Muscle of leg (tissue), 11 donors: ENCODE data around the gene GDPD3. TPM values are rescaled to one million over a fixed set of nuclear protein-coding genes. Genes with fewer than 3 reads are reported as not detected.
"Not testable (repeated sequence)": the region's sequence is repeated elsewhere in the genome, so short reads cannot be mapped to it uniquely, and the experiment has no call there.

ENCODE experiments used
- DNase-seq: peaks from one replicate; pipeline ENCODE4 v3.0.0; 2013
- H3K27ac ChIP-seq: one replicate; pipeline ENCODE4 v1.5.1; 2013; ENCODE audit warnings: mild to moderate bottlenecking, low read length, control low read depth
- H3K27me3 ChIP-seq: one replicate; pipeline ENCODE4 v1.6.1; 2013; ENCODE audit warnings: low read length; ENCODE audit not compliant: control insufficient read depth, insufficient read depth
- H3K36me3 ChIP-seq: one replicate; pipeline ENCODE4 v1.6.1; 2013; ENCODE audit warnings: low read length; ENCODE audit not compliant: control insufficient read depth, insufficient read depth
- H3K4me1 ChIP-seq: one replicate; pipeline ENCODE4 v1.6.1; 2013; ENCODE audit warnings: low read length; ENCODE audit not compliant: control insufficient read depth, insufficient read depth
- H3K4me3 ChIP-seq: one replicate; pipeline ENCODE4 v1.5.1; 2013; ENCODE audit warnings: low read length, control low read depth
- H3K9me3 ChIP-seq: replicated peaks from 2 replicates; pipeline ENCODE4 v1.6.1; 2013; ENCODE audit warnings: low read depth, low read length; ENCODE audit not compliant: control insufficient read depth
- WGBS: methylation state at CpG from one replicate; pipeline ENCODE4 v1.1.5; 2013; ENCODE audit warnings: missing lambda C conversion rate; ENCODE audit not compliant: insufficient coverage; 5-methylcytosine and 5-hydroxymethylcytosine counted together
- polyA plus RNA-seq, 8 donors: library from polyadenylated mRNA; unstranded; fragments of 120-200 nt; gene quantifications; one replicate each; pipeline versions ENCODE4 v1.2.1 to v1.2.3, GENCODE V29; 2013; ENCODE audit warnings: inconsistent platforms in 1 of 8, low replicate concordance in 1 of 8; ENCODE audit not compliant: insufficient read length in 8 of 8, insufficient read depth in 1 of 8
- total RNA-seq: library from RNA; stranded (reverse); fragments of 120-200 nt; gene quantifications from one replicate; pipeline ENCODE4 v1.2.4, GENCODE V29; 2013

GDPD3 gene
- total and polyA plus RNA-seq, 9 donors: 3.3 to 8.7 (median 6.0) TPM

GRCh38 chr16:30125690-30126089 is 12.4 kb upstream of the GDPD3 start:
- H3K27me3 ChIP-seq, DNase-seq, H3K9me3 ChIP-seq, H3K36me3 ChIP-seq, H3K4me3 ChIP-seq, H3K27ac ChIP-seq: not testable (repeated sequence)
- peaks cover 18% of the 10 kb centered on the region for H3K4me1 ChIP-seq
- WGBS: 85% methylated on average over 5 of the region's 9 CpGs

DNA sequence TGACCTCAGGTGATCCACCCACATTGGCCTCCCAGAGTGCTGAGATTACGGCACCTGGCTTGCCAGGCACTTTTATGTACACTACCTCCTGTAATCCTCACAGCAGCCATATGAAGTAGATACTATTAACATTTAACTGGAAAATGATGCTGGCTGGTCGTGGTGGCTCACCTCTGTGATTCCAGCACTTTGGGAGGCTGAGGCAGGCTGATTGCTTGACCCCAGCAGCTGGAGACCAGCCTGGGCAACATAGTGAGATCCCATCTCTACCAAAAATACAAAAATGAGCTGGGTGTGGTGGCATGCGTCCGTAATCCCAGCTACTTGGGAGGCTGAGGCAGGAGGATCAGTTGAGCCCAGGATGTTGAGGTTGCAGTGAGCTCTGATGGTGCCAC is 11.6 kb upstream of the GDPD3 start:
- no peak for DNase-seq
- no peaks in the 10 kb centered on the region for H3K9me3 ChIP-seq
- no CpG with 5 or more reads among the region's 4 CpGs for WGBS
- H3K4me1 ChIP-seq: peaks cover 22% of the 10 kb centered on the region
- peaks cover 13% of the 10 kb centered on the region for H3K36me3 ChIP-seq
- no peak overlapping the region for H3K27ac ChIP-seq
- no peak overlapping the region for H3K4me3 ChIP-seq
- no peaks in the 10 kb centered on the region for H3K27me3 ChIP-seq

DNA sequence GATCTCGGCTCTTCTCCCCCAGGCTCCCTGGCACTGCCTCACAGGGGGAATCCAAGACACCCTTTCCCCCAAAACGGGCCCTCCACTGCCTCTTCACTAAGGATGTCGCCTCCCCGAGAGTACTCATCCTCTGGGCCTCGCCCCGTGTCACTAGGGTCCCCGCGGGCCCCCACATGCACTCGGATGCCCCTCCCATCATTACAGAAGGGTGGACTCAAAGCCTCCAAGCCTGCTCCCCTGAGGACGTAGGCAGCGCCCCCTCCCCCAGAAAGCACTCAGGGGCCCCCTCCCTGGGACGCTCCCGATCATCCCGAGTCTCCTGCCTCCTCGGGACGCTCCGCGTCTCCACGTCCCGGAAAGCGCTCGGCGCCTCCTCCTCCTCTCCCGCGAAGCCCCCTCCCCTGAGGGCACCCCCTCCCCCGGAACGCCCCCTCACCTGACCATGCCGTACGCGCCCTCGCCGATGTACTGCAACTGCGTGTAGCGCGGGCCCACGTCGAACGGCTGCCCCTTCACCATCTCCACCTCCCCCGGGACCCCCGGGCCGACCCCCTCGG is 9.3 kb upstream of the GDPD3 start:
- Histone ChIP-seq H3K27me3 (no peaks in the 10 kb centered on the region), H3K27ac (peak overlapping the region; percentile 98), H3K4me3 (peak overlapping the region; percentile 61), H3K9me3 (no peaks in the 10 kb centered on the region), H3K4me1 (peaks cover 22% of the 10 kb centered on the region), H3K36me3 (peaks cover 36% of the 10 kb centered on the region)
- DNase-seq: peak; percentile 73
- 0% methylated on average over 29 of the region's 42 CpGs for WGBS

GRCh38 chr16:30121741-30122571 is 8.6 kb upstream of the GDPD3 start:
- DNase-seq: peak; percentile 87
- H3K9me3 ChIP-seq: no peaks in the 10 kb centered on the region
- peak overlapping the region; percentile 98 for H3K27ac ChIP-seq
- 29% methylated on average over 26 of the region's 31 CpGs for WGBS
- no peaks in the 10 kb centered on the region for H3K27me3 ChIP-seq
- H3K4me3 ChIP-seq: peak overlapping the region; percentile 61
- H3K4me1 ChIP-seq: peaks cover 22% of the 10 kb centered on the region
- peaks cover 43% of the 10 kb centered on the region for H3K36me3 ChIP-seq

- H3K36me3 ChIP-seq: peaks cover 56% of the 10 kb centered on the region
- H3K4me3 ChIP-seq: no peak overlapping the region
Observed at GRCh38 chr16:30120340-30121105, 7.2 kb upstream of the GDPD3 start.

GRCh38 chr16:30119428-30119827 is 6.1 kb upstream of the GDPD3 start:
- H3K36me3 ChIP-seq: peaks cover 63% of the 10 kb centered on the region
- no peak overlapping the region for H3K27ac ChIP-seq
- H3K27me3 ChIP-seq: no peaks in the 10 kb centered on the region
- peaks cover 27% of the 10 kb centered on the region for H3K4me1 ChIP-seq
- no peaks in the 10 kb centered on the region for H3K9me3 ChIP-seq
- WGBS: no CpG with 5 or more reads among the region's 2 CpGs
- DNase-seq: no peak
- no peak overlapping the region for H3K4me3 ChIP-seq

More at GRCh38 chr16:30120340-30121105, 7.2 kb upstream of the GDPD3 start:
- H3K4me1 ChIP-seq: peaks cover 22% of the 10 kb centered on the region
- DNase-seq: no peak
- no peak overlapping the region for H3K27ac ChIP-seq
- no peaks in the 10 kb centered on the region for H3K9me3 ChIP-seq
- H3K27me3 ChIP-seq: no peaks in the 10 kb centered on the region
- WGBS: no CpG with 5 or more reads among the region's 3 CpGs

DNA sequence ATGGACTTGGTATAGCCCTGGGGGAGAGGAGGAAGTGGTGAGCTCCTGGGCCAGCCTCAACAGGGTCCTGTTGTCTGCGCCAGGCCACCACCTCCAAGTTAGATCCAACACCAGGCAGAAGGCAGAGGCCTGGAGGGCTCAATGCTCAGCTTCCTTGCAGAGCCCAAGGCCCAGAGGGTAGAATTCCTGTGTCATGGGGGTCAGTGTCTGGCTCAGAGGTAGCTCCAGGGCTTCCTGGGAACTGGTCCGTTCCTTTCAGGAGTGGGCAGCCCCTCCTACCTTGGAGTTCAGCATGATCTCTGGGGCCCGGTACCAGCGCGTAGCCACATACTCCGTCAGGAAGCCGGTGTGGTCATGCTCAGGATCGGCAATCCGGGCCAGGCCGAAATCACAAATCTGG is 4.4 kb upstream of the GDPD3 start:
- Histone ChIP-seq H3K4me1 (peaks cover 28% of the 10 kb centered on the region), H3K9me3 (no peaks in the 10 kb centered on the region), H3K27ac (no peak overlapping the region), H3K4me3 (no peak overlapping the region), H3K27me3 (no peaks in the 10 kb centered on the region), H3K36me3 (peaks cover 75% of the 10 kb centered on the region)
- 90% methylated on average over 9 of the region's 10 CpGs for WGBS
- DNase-seq: no peak

DNA sequence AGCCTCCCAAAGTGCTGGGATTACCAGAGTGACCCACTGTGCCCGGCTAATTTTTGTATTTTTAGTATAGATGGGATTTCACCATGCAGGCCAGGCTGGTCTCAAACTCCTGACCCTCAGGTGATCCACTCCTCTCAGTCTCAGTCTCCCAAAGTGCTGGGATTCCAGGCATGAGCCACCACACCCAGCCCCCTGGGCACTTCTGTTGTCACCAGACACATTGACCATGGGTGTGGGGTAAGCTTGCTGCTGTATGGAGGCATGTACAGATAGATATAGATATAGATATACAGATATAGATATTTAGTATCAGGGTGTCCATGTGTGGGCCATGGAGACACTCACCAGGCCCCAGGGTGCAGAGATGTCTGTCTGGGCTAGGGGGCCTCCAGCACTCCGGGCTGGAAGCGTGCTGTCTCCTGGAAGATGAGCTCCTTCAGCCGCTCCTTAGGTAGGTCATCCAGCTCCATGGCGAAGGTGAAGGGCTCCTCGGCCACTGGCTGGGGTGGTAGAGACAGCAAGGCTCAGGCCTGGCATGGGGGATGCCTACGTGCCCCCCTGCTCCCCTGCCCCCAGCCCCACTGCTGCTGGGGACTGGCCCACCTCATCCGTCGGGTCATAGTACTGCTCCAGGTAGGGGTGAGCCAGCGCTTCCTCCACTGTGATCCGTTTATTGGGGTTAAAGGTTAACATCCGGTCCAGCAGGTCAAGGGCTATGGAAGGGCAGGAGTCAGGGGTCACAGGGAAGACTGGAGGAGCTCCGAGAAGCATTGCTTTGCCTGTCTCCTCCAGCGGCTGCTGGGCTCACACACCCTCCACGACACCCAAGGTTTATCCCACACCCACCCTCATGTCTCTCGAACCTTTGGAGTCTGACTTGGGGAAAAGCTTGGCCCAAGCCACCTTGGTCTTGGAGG is 3.2 kb upstream of the GDPD3 start:
- Histone ChIP-seq H3K4me3 (no peak overlapping the region), H3K36me3 (peaks cover 78% of the 10 kb centered on the region), H3K9me3 (no peaks in the 10 kb centered on the region), H3K27ac (no peak overlapping the region), H3K27me3 (no peaks in the 10 kb centered on the region), H3K4me1 (peaks cover 18% of the 10 kb centered on the region)
- 59% methylated on average over 5 of the region's 16 CpGs for WGBS
- DNase-seq: no peak

GRCh38 chr16:30115238-30115637 is 1.9 kb upstream of the GDPD3 start:
- H3K27me3 ChIP-seq: no peaks in the 10 kb centered on the region
- peaks cover 21% of the 10 kb centered on the region for H3K4me1 ChIP-seq
- DNase-seq: no peak
- 87% methylated on average over 3 of the region's 7 CpGs for WGBS
- H3K27ac ChIP-seq: no peak overlapping the region
- no peak overlapping the region for H3K4me3 ChIP-seq
- H3K9me3 ChIP-seq: no peaks in the 10 kb centered on the region
- H3K36me3 ChIP-seq: peaks cover 67% of the 10 kb centered on the region
